HepG2 (cell line): ENCODE data around the gene YTHDF1. TPM values are rescaled to one million over a fixed set of nuclear protein-coding genes. Genes with fewer than 3 reads are reported as not detected.

ENCODE experiments used
- ATAC-seq: fragments of 200-7000 bp; cut with Tn5 transposase; 3 replicates; pipeline ENCODE4 v1.9.1; 2020; ENCODE audit warnings: mild to moderate bottlenecking, moderate library complexity
- BruUV-seq: library from RNA; stranded (reverse); fragments of 400-500 nt; replicated peaks from 2 replicates; lab custom pipeline; 2021; lab: Mats Ljungman, UMichigan
- CTCF ChIA-PET: fragments of 300-600 bp; formaldehyde crosslinking; extraction: SDS; loops from one replicate; lab custom pipeline; 2021; ENCODE audit warnings: low total read pairs, inconsistent platforms, low intra/inter-chr PET ratio; lab: Yijun Ruan, JAX
- POLR2A ChIA-PET: fragments of 350-600 bp; sonication (Branson Sonifier 250); formaldehyde crosslinking; loops from one replicate; lab custom pipeline; 2020; ENCODE audit warnings: antibody characterized with exemption, inconsistent platforms; lab: Yijun Ruan, JAX
- DNase-seq: peaks from one replicate; pipeline ENCODE4 v3.0.0-alpha.2; 2015; ENCODE audit warnings: low spot score
- FAIRE-seq: peaks from 3 replicates; lab custom pipeline; 2011; peaks lifted over from hg19 to GRCh38; lab: Jason Lieb, UNC
- H2AFZ ChIP-seq: one replicate; pipeline ENCODE4 v1.6.1; 2011; ENCODE audit warnings: low read length, inconsistent platforms
- H3K27ac ChIP-seq: fragments of 300-600 bp; 3 replicates; pipeline ENCODE4 v1.8.0; 2011; ENCODE audit warnings: mixed run types, mild to moderate bottlenecking, mixed read lengths, low read length, inconsistent platforms; ENCODE audit not compliant: insufficient read depth; ENCODE audit errors: extremely low read length
- H3K27me3 ChIP-seq, 2 experiments: fragments of 200-600 bp in 1 of 2; 2 replicates in 1 of 2; 3 replicates in 1 of 2; pipeline versions ENCODE4 v1.6.0 to v1.8.0; 2011; ENCODE audit warnings: low read length in 2 of 2, mild to moderate bottlenecking in 2 of 2, moderate library complexity in 2 of 2, inconsistent platforms in 1 of 2; ENCODE audit not compliant: insufficient read depth in 2 of 2, control insufficient read depth in 1 of 2
- H3K36me3 ChIP-seq, 2 experiments: fragments of 200-600 bp in 1 of 2; replicated peaks in 1 of 2; 2 replicates in 1 of 2; 3 replicates in 1 of 2; pipeline versions ENCODE4 v1.5.1 to v1.8.0; 2011; ENCODE audit warnings: low read length in 2 of 2, inconsistent platforms in 1 of 2; ENCODE audit not compliant: insufficient read depth in 2 of 2, control insufficient read depth in 1 of 2
- H3K4me1 ChIP-seq: 2 replicates; pipeline ENCODE4 v1.5.1; 2012; ENCODE audit warnings: low read length, inconsistent platforms; ENCODE audit not compliant: insufficient read depth
- H3K4me2 ChIP-seq: 2 replicates; pipeline ENCODE4 v1.6.0; 2011; ENCODE audit warnings: low read depth, low read length, inconsistent platforms
- H3K4me3 ChIP-seq, 3 experiments: fragments of 200-600 bp in 1 of 3; sonication (generic), shearing (Covaris generic) in 1 of 3; replicated peaks in 1 of 3; 2 replicates each; pipeline ENCODE4 v1.5.1; 2011 to 2016; ENCODE audit warnings: low read length in 3 of 3, inconsistent platforms in 2 of 3, low read depth in 2 of 3, mild to moderate bottlenecking in 2 of 3, control low read depth in 1 of 3, mixed read lengths in 1 of 3; ENCODE audit not compliant: insufficient read depth in 1 of 3
- H3K79me2 ChIP-seq: one replicate; pipeline ENCODE4 v1.6.1; 2011; ENCODE audit warnings: low read length, inconsistent platforms; ENCODE audit not compliant: insufficient read depth
- H3K9ac ChIP-seq: 2 replicates; pipeline ENCODE4 v1.6.0; 2011; ENCODE audit warnings: mild to moderate bottlenecking, low read depth, low read length, inconsistent platforms; ENCODE audit not compliant: insufficient read depth
- H3K9me3 ChIP-seq: 2 replicates; pipeline ENCODE4 v1.5.1; 2012; ENCODE audit warnings: mild to moderate bottlenecking, low read length
- H4K20me1 ChIP-seq: 2 replicates; pipeline ENCODE4 v1.6.0; 2011; ENCODE audit warnings: inconsistent platforms, mild to moderate bottlenecking, low read length, moderate library complexity; ENCODE audit not compliant: insufficient read depth
- AKAP8 ChIP-seq: sonication (generic); formaldehyde crosslinking; IDR thresholded peaks from 2 replicates; pipeline ENCODE4 v1.5.1; 2020; ENCODE audit warnings: mild to moderate bottlenecking, missing genetic modification reagents
- MED1 ChIP-seq: sonication (generic); formaldehyde crosslinking; IDR thresholded peaks from 2 replicates; pipeline ENCODE4 v1.4.0; 2020; ENCODE audit warnings: missing genetic modification reagents
- RELA ChIP-seq: sonication (generic); formaldehyde crosslinking; IDR thresholded peaks from 2 replicates; pipeline ENCODE4 v1.4.0; 2020; ENCODE audit warnings: missing genetic modification reagents
- RFX3 ChIP-seq: IDR thresholded peaks from 2 replicates; pipeline ENCODE4 v1.6.1; 2016; ENCODE audit warnings: missing biosample characterization, missing genetic modification reagents
- SIN3A ChIP-seq: IDR thresholded peaks from 2 replicates; pipeline ENCODE4 v1.6.1; 2011; ENCODE audit warnings: low read depth, mild to moderate bottlenecking, control low read depth, low read length, borderline replicate concordance
- SP2 ChIP-seq: sonication (generic); formaldehyde crosslinking; IDR thresholded peaks from 2 replicates; pipeline ENCODE4 v1.5.1; 2020; ENCODE audit warnings: mild to moderate bottlenecking, missing genetic modification reagents
- ZNF34 ChIP-seq: sonication (generic); formaldehyde crosslinking; IDR thresholded peaks from 2 replicates; pipeline ENCODE4 v1.4.0; 2020; ENCODE audit warnings: mild to moderate bottlenecking, missing genetic modification reagents, borderline replicate concordance
- WGBS: methylation state at CpG from one replicate; pipeline ENCODE4 v1.1.6; 2017; ENCODE audit warnings: low lambda C conversion rate; 5-methylcytosine and 5-hydroxymethylcytosine counted together
- in situ Hi-C: cut with HindIII; loops from 2 replicates; pipeline ENCODE4 v1.10.0; 2017; ENCODE audit warnings: low pct_unique_long_range_greater_than_20kb; ENCODE audit not compliant: extremely low pct_ligation_motif_present
- intact Hi-C: fragments of 100-400 bp; cut with micrococcal nuclease; formaldehyde crosslinking; loops from one replicate; pipeline ENCODE4 v1.10.0; 2022; ENCODE audit not compliant: unreplicated experiment
- polyA plus RNA-seq, 8 experiments: library from polyadenylated mRNA; depleted of rRNA in 3 of 8; stranded (reverse) in 7 of 8; unstranded in 1 of 8; fragments of >200 nt; fragmentation: Illumina TruSeq in 4 of 8; extraction: Trizol in 4 of 8; gene quantifications; 2 replicates each; pipeline versions ENCODE4 v1.2.1 to v1.2.3, GENCODE V29; 2011 to 2016; ENCODE audit warnings: low read depth in 4 of 8, missing spikeins in 1 of 8, mixed read lengths in 1 of 8; ENCODE audit not compliant: insufficient read depth in 1 of 8
- total RNA-seq, 5 experiments: library from RNA; depleted of rRNA; stranded (reverse); fragments of >200 nt; fragmentation: Illumina TruSeq; extraction: Trizol; gene quantifications; 2 replicates each; pipeline ENCODE4 v1.2.3, GENCODE V29; 2016; ENCODE audit warnings: low read depth in 1 of 5
- TF ChIP-seq, protein P1 (sequence below): sonication (generic); formaldehyde crosslinking; IDR thresholded peaks from 2 replicates; pipeline ENCODE4 v1.9.0; 2022; ENCODE audit warnings: missing genetic modification reagents, mild to moderate bottlenecking, borderline replicate concordance
- TF ChIP-seq, protein P2 (sequence below): sonication (generic); formaldehyde crosslinking; IDR thresholded peaks from 2 replicates; pipeline ENCODE4 v1.4.0; 2020; ENCODE audit warnings: mild to moderate bottlenecking, missing genetic modification reagents
- TF ChIP-seq, protein P3 (sequence below): sonication (generic); formaldehyde crosslinking; IDR thresholded peaks from 2 replicates; pipeline ENCODE4 v1.5.1; 2020; ENCODE audit warnings: mild to moderate bottlenecking, missing genetic modification reagents, borderline replicate concordance

Gene YTHDF1
- total and polyA plus RNA-seq, 2 of the 13 experiments (the other 11 are each of a cell fraction or from before 2014, with no cell fraction given), result 34.5 to 37.7 TPM

DNA sequence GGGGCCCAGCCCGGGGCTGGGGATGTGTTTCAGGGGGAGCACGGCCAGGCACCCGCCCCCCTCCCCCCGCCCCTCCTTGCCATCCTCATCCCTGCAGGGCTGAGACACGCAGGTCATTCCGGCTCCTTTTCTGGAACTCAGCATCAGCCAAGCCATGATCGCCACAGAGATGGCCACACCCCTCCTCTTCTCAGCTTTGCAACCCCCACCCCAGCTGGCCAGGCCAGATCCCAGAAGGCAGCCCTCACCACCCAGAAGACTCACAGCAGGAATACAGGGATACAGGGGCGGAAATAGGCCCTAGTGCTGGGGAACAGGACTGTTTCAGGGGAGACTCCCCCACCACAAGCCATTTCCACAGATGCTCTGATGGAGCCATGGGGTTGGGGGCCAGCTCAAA is 33.5 kb downstream of the YTHDF1 start:
- ChIA-PET CTCF (interaction anchor here (1.3 to 1.7 kb wide), 2 partner anchors 32 to 69 kb away, joined by 9 to 18 read pairs; no protein-coding TSS in a partner anchor), POLR2A (no interaction called here)
- Histone ChIP-seq H3K4me1 (0 out of 2 replicates have a peak, but pooled peaks cover 5% of the 10 kb centered on the region), H3K27me3 (peaks cover 10 to 54% of the 10 kb centered on the region in 2 experiments; a peak in 4 of 5 replicates), H3K27ac (no peak overlapping the region), H3K79me2 (no peaks in the 10 kb centered on the region), H3K36me3 (no peaks in the 10 kb centered on the region), H4K20me1 (peaks cover 17% of the 10 kb centered on the region; the same call in 1 of the 2 replicates), H2AFZ (no peak overlapping the region), H3K4me3 (no peak overlapping the region), H3K9me3 (no peaks in the 10 kb centered on the region), H3K4me2 (no peak overlapping the region), H3K9ac (no peak overlapping the region)
- BruUV-seq, result no TSS peak
- 18% methylated on average over 7 of the region's 8 CpGs for WGBS
- DNase-seq (no peak), ATAC-seq (no peak), FAIRE-seq (no peak)
- TF ChIP-seq, protein P1, sequence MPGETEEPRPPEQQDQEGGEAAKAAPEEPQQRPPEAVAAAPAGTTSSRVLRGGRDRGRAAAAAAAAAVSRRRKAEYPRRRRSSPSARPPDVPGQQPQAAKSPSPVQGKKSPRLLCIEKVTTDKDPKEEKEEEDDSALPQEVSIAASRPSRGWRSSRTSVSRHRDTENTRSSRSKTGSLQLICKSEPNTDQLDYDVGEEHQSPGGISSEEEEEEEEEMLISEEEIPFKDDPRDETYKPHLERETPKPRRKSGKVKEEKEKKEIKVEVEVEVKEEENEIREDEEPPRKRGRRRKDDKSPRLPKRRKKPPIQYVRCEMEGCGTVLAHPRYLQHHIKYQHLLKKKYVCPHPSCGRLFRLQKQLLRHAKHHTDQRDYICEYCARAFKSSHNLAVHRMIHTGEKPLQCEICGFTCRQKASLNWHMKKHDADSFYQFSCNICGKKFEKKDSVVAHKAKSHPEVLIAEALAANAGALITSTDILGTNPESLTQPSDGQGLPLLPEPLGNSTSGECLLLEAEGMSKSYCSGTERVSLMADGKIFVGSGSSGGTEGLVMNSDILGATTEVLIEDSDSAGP (CRISPR knock-in tag), result 0 out of 2 replicates have a peak, but pooled peaks have one; percentile 1
- TF ChIP-seq RELA (CRISPR knock-in tag), result no peak
- in situ Hi-C loops, result loop anchor here (5.0 kb wide), 1 partner anchor 125 kb away; no protein-coding TSS in a partner anchor
- intact Hi-C loops, result loop anchor here (5.0 kb wide), 3 partner anchors 35 to 110 kb away; partner anchors contain the start of genes COL20A1 and YTHDF1

DNA sequence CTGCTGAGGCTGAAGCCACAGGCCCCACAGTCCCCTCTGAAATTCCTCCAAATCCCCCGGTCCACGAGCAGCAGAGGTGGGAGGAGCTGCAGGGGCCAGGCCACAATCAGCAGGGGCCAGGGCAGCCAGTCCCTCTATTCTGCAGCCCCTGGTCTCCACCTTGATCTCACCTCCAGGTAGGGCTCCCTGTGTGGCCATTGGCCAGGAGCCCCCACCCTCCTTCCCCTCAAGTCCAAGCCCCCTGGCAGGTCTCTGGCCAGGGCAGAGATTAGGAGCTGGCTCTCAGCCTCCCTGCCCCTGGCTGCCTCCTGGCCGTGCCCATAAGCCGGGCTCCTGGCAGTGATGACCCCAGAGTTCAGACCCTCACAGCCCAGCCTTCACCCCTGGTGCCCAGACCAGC is 34.7 kb downstream of the YTHDF1 start:
- Histone ChIP-seq H3K9me3 (no peaks in the 10 kb centered on the region), H3K79me2 (no peaks in the 10 kb centered on the region), H3K27ac (no peak overlapping the region), H3K4me1 (0 out of 2 replicates have a peak, but pooled peaks cover 5% of the 10 kb centered on the region), H4K20me1 (peaks cover 26% of the 10 kb centered on the region; the same call in 1 of the 2 replicates), H3K9ac (no peak overlapping the region), H3K36me3 (no peaks in the 10 kb centered on the region), H3K4me2 (no peak overlapping the region), H3K27me3 (peaks cover 16 to 64% of the 10 kb centered on the region in 2 experiments; a peak in 4 of 5 replicates), H2AFZ (no peak overlapping the region), H3K4me3 (no peak overlapping the region)
- ATAC-seq (no peak), DNase-seq (no peak), FAIRE-seq (no peak)
- ChIA-PET POLR2A (no interaction called here), CTCF (no interaction called here)
- in situ Hi-C loops, result loop anchor here (5.0 kb wide), 1 partner anchor 124 kb away; no protein-coding TSS in a partner anchor
- 3% methylated on average over 4 of the region's 4 CpGs for WGBS
- intact Hi-C loops, result loop anchor here (5.0 kb wide), 3 partner anchors 36 to 111 kb away; partner anchors contain the start of genes COL20A1 and YTHDF1
- no TSS peak for BruUV-seq
- TF ChIP-seq MED1 (CRISPR knock-in tag) (no peak), SIN3A (no peak), ZNF34 (CRISPR knock-in tag) (no peak), RFX3 (no peak), SP2 (no peak), AKAP8 (CRISPR knock-in tag) (no peak)
- TF ChIP-seq, protein P2, sequence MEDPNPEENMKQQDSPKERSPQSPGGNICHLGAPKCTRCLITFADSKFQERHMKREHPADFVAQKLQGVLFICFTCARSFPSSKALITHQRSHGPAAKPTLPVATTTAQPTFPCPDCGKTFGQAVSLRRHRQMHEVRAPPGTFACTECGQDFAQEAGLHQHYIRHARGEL (CRISPR knock-in tag), result no peak
- TF ChIP-seq, protein P3, sequence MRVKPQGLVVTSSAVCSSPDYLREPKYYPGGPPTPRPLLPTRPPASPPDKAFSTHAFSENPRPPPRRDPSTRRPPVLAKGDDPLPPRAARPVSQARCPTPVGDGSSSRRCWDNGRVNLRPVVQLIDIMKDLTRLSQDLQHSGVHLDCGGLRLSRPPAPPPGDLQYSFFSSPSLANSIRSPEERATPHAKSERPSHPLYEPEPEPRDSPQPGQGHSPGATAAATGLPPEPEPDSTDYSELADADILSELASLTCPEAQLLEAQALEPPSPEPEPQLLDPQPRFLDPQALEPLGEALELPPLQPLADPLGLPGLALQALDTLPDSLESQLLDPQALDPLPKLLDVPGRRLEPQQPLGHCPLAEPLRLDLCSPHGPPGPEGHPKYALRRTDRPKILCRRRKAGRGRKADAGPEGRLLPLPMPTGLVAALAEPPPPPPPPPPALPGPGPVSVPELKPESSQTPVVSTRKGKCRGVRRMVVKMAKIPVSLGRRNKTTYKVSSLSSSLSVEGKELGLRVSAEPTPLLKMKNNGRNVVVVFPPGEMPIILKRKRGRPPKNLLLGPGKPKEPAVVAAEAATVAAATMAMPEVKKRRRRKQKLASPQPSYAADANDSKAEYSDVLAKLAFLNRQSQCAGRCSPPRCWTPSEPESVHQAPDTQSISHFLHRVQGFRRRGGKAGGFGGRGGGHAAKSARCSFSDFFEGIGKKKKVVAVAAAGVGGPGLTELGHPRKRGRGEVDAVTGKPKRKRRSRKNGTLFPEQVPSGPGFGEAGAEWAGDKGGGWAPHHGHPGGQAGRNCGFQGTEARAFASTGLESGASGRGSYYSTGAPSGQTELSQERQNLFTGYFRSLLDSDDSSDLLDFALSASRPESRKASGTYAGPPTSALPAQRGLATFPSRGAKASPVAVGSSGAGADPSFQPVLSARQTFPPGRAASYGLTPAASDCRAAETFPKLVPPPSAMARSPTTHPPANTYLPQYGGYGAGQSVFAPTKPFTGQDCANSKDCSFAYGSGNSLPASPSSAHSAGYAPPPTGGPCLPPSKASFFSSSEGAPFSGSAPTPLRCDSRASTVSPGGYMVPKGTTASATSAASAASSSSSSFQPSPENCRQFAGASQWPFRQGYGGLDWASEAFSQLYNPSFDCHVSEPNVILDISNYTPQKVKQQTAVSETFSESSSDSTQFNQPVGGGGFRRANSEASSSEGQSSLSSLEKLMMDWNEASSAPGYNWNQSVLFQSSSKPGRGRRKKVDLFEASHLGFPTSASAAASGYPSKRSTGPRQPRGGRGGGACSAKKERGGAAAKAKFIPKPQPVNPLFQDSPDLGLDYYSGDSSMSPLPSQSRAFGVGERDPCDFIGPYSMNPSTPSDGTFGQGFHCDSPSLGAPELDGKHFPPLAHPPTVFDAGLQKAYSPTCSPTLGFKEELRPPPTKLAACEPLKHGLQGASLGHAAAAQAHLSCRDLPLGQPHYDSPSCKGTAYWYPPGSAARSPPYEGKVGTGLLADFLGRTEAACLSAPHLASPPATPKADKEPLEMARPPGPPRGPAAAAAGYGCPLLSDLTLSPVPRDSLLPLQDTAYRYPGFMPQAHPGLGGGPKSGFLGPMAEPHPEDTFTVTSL (CRISPR knock-in tag), result no peak
